ENCODE data around the gene TLX3.
"Not testable (repeated sequence)": the region's sequence is repeated elsewhere in the genome, so short reads cannot be mapped to it uniquely, and the experiment has no call there.

TLX3 gene

DNA sequence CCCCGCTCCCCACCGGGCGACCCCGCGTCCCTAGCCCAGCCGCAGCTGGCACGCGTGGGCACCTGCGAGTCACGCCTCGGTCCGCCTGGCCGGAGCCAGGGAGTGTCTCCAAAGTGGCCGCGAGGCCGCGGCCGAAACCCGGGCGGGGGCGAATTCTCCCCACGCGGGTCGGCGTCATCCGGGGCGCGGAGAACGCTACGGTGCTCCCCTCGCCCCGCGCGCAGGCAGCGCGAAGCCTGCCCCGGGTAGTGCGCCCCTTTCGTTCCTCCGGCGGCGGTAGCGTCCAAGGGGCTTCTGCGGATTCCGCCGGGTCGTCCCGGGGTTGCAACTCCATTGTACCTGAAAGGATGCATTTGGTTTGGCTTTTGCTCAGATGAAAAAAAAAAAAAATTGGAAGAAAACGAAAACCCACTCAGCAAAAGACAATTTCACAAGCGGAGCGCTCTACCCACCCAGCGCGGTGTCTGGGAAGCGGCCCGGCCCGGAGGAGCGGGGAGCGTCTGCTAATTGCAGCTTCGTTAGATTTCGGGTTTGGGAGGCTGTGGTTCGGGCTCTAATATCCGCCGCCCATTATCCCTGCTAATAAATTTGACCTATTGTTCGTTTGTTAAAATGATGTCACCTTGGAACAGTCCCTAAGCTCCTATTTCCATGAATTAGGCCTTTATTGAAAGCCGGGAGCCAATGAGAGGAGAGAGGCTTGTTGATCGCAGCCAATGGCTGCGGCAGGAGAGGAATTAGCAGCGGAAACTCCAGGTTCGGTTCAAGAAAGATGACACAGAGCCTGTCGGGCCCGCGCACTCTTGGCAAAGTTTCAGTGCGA, at the start of gene TLX3:
TSS of gene TLX3 (plus strand) at position 796 of the 823 bp plus-strand sequence. CDS start 118 bp downstream, outside the sequence.
- peak in 2 of 14 donors; percentile 38 to 98 for DNase-seq

DNA sequence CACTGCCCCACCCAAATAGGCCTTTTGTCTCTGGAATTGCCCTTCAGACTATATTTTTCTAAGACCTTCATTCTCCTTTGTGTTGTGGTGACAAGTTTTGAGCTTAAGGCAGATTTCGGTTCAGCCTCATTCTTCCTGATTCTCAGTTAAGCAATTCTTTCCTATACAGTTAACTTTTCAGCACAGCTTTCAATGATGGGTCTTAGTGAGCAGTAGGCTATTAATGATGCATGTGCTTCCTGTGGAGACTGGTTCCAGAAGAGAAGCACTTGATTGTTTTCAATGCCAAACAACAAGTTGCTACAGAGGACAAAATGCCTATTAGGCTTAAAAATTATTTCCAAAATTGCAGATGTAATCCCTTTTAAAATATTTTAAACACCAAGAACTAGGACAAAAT, 47.7 kb upstream of the TLX3 start:
- no peak for DNase-seq

DNA sequence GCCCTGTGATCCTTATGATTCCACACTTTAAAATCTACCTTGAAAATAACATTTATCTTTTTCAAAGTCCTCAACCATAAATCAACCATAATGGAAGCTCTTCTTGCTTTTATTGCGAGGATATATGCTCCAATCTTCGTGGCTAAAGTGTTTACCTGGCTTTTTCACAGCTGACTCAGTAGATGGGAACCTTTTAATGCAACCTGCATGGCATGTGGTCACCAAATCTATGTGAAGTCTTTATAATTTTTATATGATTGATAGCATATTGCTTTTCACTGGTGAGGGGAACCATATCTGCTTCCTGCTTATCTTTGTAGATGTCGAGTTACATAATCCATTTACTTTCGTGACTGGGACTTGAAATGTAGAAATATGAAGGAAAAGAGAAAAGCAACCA, 47.1 kb upstream of the TLX3 start:
- DNase-seq: no peak

DNA sequence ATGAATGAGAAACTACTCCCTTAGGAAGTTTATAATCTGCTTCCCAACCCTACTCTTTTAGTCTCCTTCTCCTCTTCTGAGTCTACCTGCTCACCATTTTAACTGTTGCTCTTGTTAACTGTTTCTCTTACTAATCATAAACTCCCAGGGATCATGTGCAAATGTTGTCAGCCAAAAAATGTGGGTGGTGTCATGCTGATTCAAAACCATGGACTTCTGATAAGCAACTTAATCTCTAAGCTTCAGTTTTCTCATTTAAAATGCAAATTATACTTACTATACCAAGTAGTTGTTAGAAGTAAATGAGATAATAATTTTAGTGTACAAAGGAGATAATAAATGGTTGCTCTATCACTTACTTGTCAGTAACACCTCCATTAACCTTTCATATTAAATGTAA, 45.9 kb upstream of the TLX3 start:
- DNase-seq: no peak

DNA sequence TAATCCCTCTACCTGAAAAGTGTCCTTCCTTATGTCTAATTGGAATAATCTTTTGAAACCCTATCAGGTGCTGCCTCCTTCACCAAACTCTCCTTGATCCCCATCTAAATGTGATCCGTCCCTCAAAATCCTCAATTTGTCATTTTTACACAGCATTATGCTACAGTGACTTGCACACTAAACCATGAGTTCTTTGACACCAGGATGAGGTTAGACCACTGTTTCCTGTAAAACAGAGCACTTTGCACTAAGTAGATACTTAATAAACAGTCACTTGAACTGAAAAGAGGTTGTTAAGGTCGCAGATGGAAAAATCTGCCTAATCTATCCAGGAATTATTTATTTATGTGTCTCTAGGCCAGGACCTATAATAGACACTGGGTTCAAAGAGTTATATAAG, 44.2 kb upstream of the TLX3 start:
- DNase-seq: no peak

DNA sequence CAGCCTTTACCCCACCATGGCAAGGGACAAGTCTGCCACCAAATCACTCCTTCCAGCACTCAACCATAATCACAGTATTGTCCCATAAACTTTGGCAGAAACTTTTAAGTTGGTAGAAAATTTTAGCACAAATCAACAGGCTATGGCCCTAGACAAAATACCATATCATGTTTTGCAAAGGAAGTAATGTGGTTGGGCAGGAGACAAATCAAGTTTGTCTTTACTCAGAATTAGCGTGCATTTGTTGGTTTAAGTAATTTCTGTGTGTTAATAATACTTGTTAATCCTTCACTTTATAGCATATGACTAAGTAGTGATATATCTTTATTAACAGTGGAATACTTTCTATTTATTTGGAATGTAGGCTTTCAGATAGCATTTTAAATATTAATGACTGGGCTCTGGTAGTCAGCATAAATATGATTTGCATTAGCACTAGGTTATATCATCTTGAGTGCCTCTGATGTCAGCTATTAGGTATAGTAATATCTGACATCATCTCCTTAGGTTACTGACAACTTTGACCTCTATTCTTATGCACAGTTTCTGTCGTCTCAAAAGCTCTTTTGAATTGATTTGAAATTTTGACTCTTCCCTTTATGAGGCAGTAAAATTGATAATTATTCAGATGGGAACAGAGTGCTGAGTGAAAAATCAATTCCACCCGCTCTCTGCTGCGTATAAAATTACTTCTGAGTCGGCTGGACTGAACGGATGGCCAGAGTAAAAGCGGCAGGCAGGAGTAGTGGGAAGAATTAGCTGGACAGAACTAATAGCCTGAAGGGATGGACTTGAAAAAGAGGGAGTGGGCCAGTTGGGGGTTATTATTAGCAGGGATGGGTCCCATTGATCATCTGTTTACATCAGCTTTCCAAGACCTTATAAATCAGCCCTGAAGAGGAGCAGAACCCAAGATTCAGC, 40.1 kb upstream of the TLX3 start:
- DNase-seq: no peak

DNA sequence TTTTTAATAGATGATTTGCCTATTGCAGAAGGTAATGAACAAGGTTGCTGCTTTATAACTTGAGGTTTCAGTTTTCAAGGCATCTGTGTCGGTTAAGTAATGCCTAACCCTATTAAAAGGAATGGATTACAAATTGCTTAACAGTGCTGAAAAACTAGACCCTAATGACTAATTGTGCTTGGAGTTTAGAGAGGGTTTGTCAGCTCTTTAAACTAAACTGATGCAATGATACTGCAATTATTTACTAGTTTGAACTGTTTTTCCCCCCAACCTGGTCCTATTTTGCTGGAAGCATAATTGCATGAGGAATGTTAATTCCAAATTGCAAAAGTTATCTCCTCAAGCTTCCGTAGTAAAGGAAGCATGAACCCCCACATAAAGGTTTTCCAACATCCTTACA, 39.3 kb upstream of the TLX3 start:
- no peak for DNase-seq

DNA sequence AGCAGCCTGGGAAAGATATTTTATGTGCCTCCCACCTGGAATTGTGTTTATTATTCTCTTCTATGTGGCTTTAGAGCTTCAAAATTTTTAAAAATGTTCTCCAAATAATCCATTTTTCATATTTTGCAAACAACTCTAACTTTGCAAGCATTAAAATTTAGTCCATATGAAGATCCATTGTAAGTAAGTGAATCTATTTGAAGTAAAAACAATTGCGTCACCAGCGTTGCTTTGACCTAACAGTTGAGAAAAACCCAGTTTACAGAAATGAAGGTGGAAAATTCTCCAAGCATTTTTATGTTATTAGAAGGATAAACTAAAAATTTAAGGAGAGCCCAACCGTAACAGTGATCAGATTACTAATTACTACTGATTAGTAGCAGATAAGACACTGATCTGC, 38.9 kb upstream of the TLX3 start:
- DNase-seq: no peak

DNA sequence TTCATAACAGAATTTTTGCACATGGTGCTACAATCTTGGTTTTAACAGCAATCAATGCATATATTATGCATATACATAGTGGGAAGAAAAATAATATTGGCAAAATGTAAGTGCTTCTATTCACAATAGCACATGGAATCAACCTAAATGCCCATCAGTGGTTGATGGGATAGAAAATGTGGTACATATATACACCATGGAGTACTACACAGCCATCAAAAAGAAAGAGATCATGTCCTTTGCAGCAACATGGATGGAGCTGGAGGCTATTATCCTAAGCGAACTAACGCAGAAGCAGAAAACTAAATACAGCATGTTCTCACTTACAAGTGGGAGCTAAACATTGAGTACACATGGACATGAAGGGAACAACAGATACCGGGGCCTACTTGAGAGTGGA, 37.2 kb upstream of the TLX3 start:
- DNase-seq: no peak

DNA sequence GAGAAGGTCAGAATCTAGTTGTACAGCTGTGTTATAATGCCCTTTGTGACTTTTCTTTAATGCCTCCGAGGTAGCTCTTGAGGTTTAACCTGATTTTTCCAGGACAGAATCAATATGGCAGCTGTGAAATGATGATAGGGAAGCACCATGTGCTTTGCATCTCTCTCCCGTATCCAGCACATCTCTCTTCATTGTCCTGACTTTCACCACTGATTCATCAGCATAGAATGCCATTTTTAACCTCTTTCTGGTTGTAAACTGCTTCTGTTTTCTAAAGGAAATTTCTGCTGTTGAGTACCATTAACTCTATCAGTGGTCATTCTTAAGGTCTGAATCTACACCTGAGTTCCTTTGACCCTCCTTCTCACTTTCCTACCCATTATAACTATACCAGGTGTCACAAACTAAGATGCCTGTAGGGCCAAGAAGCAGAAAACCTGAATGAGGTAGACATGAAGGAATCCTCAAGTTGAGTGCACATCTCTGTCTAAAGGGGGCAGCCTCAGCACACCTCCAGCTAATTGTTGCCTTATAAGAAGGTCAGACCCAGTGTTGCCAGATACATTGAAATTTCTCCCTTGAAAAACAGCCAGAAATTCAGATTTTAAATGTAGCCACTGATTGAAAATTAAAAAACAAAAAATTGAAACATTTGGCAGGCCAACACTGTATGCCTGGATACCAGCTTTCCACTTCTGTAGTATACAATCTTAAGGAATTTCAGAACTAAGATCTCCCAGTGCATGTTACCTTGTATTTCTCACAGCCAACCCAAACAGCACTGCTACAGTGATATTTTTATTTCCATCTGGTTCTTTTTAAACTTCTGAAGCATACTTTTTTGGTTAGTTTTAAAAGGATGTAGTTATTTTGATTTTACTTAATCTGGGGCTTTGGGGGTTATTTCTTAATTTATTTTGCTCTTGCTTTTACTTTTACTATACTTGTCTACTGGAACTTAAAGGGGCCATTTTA, 35.8 kb upstream of the TLX3 start:
- DNase-seq: peak in 1 of 14 donors; percentile 33

DNA sequence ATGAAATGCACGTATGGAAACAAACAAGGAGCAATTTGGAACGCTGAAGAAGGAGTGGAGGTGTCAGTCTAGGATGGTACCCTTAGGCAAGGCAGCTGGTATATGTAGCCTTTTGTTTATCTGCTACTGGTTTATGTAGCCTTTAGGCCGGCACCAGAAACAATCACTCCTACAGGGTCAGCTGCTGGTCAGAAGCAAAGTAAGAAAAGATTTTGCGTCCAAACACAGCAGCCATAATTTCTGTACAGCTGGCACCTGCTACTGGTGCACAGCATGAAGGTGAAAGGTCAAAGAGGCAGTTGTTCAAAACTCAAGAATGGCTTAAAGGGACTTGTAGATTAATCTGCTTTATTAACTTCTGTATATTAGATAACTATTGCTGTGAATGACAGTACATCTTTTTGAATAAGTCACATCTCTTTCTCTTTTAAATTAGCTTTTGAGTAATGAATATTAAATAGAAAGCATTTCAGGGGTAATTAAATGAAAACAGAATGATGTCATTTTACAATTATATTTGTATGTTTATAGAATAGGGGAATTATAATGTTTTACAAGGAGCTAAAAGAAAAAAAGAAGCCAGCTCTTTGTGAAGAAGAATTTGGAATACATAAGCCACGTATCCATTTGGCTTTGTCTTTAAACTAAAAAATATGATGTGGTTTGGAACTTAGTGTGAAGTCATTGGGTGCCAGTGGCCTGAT, 33.1 kb upstream of the TLX3 start:
- no peak for DNase-seq

DNA sequence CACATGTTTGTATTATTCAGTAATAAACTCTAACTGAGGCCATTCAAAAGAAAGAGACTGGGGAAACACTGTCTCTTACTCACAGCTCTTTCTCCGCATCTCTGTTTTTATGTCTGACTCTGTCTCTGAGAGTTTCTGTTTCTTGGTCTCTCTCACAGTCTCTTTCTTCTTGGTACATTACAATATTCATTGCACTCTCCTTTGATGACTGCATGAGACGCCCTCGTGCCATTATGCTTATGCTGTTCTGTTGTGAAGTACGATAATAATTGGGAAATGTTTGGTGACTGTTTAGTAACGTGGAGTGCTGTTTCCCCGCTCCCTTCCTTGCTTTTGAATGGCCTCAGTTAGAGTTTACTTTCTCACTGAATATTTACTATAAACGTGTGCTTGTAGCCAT, 25.3 kb upstream of the TLX3 start:
- DNase-seq: no peak

DNA sequence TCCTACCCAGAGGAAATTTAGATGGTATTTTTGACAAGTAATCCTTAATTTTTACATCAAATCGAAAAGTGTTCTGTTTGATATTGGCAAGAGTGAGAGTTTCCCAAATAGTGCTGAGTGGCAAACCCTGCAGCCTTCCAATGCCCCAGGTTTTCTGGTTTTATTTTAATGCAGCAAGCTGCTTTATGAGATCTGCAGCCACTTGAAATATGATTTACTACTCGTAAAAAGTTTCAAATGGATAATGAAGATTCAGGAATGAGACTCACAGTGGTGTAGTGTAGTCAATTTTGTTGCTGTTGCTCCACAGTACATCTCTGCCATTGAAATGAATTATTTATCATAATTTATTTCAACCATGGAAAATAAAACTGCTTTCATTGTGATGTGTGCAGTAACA, 23.6 kb upstream of the TLX3 start:
- DNase-seq: no peak

DNA sequence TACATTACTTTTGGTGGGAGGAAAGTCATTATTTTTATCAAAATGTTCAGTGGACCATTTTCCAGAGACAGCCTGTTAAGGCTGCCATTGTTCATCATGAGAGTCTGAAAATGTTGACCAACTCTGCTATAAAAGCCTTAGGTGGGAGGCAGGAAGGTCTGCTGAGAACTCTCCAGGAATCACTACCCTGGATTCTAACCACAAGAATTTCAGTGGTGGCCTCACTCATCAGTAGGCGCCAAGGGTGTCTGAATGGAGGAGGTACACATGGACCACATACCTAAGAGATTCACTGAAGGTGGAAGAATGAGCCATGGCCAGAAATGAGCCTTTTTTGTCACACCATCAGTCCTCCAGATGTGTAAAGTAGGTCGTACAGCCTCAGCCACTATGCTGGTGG, 21.0 kb upstream of the TLX3 start:
- DNase-seq: no peak

DNA sequence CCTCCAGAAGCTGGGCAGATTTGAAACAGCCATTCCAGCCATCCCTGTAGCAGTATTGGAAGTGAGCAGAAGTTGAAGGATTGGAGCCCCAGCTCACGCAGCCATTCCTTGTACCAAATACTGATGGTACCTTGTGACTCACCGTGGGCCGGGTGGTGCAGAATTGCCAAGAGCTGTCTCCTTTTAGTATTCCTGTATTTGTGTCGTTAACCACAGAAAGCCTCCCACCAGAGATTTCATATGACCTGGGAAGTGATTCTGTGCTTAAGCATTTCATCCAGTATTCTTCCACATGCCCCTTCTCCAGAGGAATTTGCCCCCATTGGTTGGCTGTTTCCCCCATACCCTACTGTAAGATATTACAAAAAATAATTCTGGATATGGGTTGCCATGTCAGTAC, 17.7 kb upstream of the TLX3 start:
- DNase-seq: no peak

DNA sequence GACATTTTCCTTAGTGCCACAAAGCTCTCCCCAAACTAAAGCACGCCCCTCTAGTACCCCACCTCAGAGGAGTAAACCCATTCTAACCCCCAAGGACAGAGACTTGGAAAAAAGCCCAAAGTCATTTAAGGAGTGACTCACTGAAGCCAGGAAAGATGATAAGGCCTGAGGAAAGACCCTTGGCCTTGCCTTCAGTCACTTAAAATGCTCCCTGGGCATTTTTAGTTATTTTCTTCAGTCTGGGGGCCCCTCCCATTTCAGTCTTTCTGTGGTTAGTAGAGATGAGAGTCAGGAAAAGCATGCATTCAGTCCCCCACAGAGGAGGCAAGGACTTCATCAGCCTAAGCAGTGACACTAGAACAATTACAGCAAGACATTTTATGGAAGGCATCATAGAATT, 13.7 kb upstream of the TLX3 start:
- DNase-seq: no peak

DNA sequence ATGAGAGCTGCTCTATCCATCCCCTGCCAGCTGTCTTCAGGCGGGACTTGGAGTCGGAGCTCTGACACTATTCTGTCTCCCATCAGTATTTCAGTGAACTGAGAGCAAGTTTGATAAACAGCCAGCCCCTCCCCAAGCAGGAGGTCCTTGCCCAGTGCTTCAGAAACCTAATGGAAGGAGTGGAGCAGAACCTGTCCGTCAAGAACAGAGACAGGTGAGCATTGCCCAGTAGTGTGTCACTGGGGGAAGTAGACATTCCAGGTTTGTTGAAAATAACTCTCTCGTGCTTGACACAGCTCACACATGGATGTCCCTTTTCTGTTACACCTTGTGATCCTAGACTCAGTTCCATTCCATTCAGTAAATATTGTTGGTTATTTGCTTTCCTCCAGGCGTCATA, 13.2 kb upstream of the TLX3 start:
- no peak for DNase-seq

DNA sequence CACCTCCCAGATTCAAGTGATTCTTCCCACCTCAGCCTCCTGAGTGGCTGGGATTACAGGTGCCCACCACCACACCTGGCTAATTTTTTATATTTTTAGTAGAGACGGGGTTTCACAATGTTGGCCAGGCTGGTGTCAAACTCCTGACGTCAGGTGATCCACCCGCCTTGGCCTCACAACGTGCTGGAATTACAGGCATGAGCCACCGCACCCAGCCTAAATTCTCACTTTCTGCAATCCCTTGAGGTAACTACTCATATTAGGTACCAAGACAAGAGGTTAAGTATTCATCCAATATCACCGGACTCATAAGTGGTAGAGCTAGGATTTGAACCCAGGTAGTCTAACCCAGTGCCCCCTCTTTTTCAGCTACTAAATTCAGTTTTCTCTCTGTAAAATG, 11.1 kb upstream of the TLX3 start:
- DNase-seq: not testable (repeated sequence)

DNA sequence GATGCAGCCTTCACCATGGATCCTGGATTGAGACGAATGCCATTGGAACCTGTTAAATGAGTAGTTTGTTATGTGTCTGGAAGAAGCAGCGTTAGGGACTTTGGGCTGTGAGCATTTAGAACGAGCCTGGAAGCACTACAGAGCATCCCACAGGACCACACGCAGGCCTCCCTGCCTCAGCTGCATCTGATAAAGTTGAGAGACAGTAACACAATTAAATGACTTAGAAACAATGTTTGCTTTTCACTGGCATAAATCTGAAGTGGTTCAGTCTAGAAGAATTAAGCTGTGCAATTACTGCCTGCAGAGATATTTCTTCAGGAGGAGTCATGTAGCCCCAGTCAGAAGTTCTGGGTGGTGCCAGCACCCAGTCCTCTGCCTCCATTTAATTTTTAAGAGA, 9.8 kb upstream of the TLX3 start:
- DNase-seq: no peak

DNA sequence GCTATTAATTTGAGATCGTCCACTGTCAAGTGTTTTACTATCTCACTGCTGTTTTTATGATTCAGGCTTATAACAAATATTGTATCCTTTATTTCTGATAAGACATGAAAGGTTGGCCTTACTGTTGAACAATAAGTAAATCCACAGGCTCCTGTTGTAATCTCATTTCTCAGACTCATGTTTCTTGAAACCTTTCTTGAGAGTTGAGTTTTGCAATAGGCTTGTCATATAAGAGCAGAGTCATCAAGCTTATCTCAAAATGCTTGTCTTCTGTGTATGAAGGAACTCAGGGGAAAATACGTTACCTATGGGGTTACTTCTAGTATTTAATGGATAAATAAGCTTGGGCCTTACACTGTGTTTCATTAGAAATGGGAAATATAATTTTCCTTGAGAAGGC, 9.2 kb upstream of the TLX3 start:
- no peak for DNase-seq

DNA sequence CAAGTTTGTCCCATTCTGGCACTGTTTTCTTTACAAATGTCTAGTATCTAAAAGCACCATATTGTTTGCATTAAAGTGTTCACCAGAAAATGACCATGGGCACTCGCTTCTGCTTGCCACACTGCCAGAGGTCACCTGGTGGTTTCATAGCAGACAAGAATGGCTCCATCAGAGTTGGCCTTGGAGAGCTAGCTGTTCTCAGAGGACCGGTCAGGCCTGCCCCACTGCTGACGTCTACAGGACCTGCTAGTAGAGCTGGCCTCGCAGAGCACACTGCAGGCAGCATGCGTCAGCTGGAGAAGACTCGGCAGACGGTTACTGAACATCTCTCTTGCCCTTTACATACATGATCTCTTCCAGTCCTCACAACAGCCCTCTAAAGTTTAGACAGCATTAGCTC, 8.7 kb upstream of the TLX3 start:
- peak in 1 of 14 donors; percentile 11 for DNase-seq

DNA sequence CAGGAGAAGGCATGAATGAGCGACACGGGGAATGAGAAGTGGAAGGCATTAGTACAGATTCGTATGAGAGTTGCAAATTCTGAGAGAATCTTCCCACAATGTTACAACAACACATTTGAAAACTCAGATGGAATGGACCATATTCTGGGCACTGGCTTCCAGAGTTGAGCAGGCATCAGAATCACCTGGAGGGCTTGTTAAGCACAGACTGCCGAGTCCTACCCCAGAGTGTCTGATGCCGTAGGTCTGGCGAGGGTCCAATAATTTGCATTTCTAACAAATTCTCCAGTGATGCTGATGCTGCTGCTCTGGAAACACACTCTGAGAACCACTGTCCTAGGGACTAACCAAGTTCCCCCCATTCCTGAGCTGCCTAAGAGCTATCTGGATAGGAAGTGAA, 2.9 kb upstream of the TLX3 start:
- DNase-seq: peak in 1 of 14 donors; percentile 49

All from C1 segment of cervical spinal cord (tissue), 14 donors.